Measurements from ENCODE around the gene USP33. TPM values are rescaled to one million over a fixed set of nuclear protein-coding genes. Genes with fewer than 3 reads are reported as not detected.
"Not testable (repeated sequence)": the region's sequence is repeated elsewhere in the genome, so short reads cannot be mapped to it uniquely, and the experiment has no call there.

The USP33 gene
- polyA plus RNA-seq, 3 donors = 13.0 to 49.3 (median 33.5) TPM

GRCh38 chr1:77678660-77679610 is 80.7 kb downstream of the USP33 start:
- WGBS, 3 donors = 66 to 94% (median 88%) methylated on average over 5 of the region's 5 CpGs
- H3K27ac ChIP-seq (ENCODE audit: low read depth, low read length) = no peak overlapping the region

GRCh38 chr1:77674807-77675206 is 84.8 kb downstream of the USP33 start:
- not testable (repeated sequence) for H3K27ac ChIP-seq (ENCODE audit: low read depth, low read length)
- 91 to 97% (median 92%) methylated on average over 3 of the region's 3 CpGs for WGBS, 3 donors

DNA sequence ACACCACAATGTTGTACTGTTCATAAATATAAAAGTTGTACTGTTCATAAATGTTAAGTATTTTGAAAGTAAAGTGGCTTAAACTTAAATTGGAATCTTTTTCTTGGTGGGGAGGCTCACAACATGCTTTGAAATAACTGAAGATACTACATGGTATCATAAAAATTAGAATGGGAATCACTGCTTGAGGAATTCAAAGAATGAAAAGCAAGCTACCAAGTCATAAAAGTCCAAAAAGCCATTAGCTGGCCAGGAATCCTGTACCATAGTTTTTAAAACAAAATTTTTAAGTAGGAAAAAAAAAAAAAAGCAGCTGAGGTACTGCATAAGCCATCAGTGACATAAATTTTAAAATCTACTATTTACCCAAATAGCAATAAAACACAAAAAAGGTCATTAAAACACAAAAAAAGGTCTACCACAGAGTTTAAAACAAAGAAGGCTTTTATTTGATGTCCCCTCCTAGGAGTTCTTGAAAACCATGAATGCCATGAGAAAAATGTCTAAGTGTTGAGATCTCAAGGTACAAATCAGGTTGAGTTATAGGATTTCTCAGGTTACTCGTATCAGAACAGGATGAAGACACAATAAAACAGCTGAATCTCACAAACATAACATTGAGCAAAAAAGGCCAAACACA is 85.8 kb downstream of the USP33 start:
- H3K27ac ChIP-seq (ENCODE audit: low read depth, low read length) = no peak overlapping the region
- 85 to 92% (median 86%) methylated on average over 1 of the region's 1 CpG for WGBS, 3 donors

DNA sequence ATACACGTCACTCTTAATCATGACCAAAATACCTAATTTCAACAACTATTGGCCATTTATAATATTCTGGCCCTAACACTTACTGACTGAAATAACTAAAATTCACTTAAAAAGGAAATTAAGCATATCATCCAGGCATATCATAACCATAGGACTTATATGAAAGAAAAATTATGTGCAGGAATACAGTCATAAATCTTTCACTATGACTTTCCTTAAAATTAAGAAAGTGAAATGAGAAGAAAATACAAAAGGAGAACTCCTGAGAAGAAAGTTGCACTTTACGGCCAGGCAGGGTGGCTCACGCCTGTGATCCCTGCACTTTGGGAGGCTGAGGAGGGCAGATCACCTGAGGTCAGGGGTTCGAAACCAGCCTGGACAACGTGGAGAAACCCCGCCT is 86.6 kb downstream of the USP33 start:
- 88 to 94% (median 92%) methylated on average over 6 of the region's 6 CpGs for WGBS, 3 donors
- H3K27ac ChIP-seq (ENCODE audit: low read depth, low read length) = no peak overlapping the region

DNA sequence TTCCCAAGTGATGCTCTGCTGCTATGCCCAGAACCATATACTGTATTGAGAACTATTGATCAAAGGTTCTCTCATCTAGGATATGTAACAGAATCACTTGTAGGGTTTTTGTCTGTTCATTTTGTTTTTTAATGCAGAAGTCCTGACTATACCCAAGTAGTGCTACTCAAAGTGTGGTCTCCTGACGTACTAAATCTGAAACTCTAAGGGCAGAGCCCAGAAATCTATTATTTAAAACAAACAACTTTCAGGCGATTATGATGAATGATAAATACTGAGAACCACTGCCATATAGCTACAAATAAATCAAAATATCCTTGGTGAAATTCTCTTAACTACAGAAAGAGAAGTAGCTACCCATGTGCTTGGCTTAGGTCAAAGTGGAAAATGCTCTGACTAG is 87.3 kb downstream of the USP33 start:
- no peak overlapping the region for H3K27ac ChIP-seq (ENCODE audit: low read depth, low read length)
- WGBS, 3 donors = 71 to 96% (median 86%) methylated on average over 2 of the region's 2 CpGs

DNA sequence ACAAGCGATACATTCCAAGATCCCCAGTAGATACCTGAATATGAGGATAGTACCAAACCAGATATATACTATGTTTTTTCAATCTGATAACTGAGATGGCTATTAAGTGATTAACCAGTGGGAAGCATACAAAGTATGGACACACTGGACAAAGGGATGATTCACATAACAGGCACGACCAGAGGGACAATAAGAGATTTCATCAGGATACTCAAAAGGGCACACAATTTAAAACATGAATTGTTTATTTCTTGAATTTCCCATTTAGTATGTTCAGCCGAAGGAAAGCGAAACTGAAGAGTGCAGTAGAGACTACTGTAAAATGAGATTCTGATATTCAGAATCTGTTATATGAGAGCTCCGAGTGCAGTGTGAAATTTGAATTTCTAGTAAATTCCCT is 87.8 kb downstream of the USP33 start:
- no peak overlapping the region for H3K27ac ChIP-seq (ENCODE audit: low read depth, low read length)
- WGBS, 3 donors = 81 to 87% (median 86%) methylated on average over 5 of the region's 5 CpGs

- H3K27ac ChIP-seq (ENCODE audit: low read depth, low read length) = no peak overlapping the region
- WGBS, 3 donors = 93 to 95% (median 94%) methylated on average over 7 of the region's 7 CpGs
These were observed 89.3 kb downstream of the USP33 start for GRCh38 chr1:77670330-77670729.

GRCh38 chr1:77668924-77669449 is 90.7 kb downstream of the USP33 start:
- no peak overlapping the region for H3K27ac ChIP-seq (ENCODE audit: low read depth, low read length)
- WGBS, 3 donors = 39 to 67% (median 48%) methylated on average over 1 of the region's 1 CpG

GRCh38 chr1:77664939-77665516 is 94.6 kb downstream of the USP33 start:
- WGBS, 3 donors = 68 to 79% (median 76%) methylated on average over 3 of the region's 3 CpGs

DNA sequence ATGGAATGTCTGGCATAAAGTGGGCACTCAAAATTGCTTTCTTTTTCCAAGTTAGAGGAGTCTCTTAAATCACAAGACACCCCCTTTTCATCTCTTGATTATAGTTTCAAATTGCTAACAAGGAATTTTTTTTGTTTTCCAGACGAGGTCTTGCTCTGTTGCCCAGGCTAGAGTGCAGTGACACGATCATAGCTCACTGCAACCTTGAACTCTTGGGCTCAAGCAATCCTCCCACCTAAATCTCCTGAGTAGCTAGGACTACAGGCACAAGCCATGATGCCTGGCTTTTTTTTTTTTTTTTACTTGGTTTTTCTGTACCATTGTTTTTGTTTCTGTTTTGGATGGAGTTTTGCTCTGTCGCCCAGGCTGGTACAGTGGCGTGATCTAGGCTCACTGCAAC is 98.0 kb downstream of the USP33 start:
- 87 to 90% (median 90%) methylated on average over 4 of the region's 4 CpGs for WGBS, 3 donors

More at GRCh38 chr1:77664939-77665516, 94.6 kb downstream of the USP33 start:
- no peak overlapping the region for H3K27ac ChIP-seq (ENCODE audit: low read depth, low read length)

GRCh38 chr1:77659879-77660593 is 99.6 kb downstream of the USP33 start:
- H3K27ac ChIP-seq (ENCODE audit: low read depth, low read length) = no peak overlapping the region
- whole genome bisulfite sequencing, 3 donors = 76 to 99% (median 97%) methylated on average over 4 of the region's 4 CpGs

More for the DNA sequence above, 98.0 kb downstream of the USP33 start:
- H3K27ac ChIP-seq (ENCODE audit: low read depth, low read length) = no peak overlapping the region

GRCh38 chr1:77658271-77658670 is 101.4 kb downstream of the USP33 start:
- 97 to 99% (median 98%) methylated on average over 6 of the region's 6 CpGs for WGBS, 3 donors
- no peak overlapping the region for H3K27ac ChIP-seq (ENCODE audit: low read depth, low read length)

DNA sequence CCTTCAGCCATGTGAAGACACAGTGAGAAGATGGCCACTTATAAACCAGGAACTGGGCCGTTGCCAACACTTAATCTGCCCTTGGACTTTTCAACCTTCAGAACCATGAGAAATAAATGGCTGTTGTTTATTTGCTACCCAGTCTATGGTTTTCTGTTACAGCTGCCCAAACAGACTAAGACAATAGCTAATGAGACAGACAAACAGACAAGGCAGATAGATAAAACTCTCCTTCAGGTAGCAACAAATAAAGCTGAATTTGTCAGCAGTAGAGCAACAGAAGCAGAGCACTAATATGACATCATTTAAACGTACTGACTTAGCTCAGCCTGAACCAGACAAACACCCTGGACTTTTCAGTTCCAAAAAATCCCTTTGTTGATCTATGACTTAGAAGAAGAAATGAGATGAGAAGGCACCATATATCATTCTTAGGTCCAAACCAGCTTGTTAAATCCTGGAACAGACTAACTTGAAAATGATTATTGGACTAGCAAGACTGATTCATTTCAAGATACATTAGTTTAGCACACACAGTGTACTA is 104.1 kb downstream of the USP33 start:
- no peak overlapping the region for H3K27ac ChIP-seq (ENCODE audit: low read depth, low read length)
- 21 to 68% (median 61%) methylated on average over 2 of the region's 2 CpGs for WGBS, 3 donors

DNA sequence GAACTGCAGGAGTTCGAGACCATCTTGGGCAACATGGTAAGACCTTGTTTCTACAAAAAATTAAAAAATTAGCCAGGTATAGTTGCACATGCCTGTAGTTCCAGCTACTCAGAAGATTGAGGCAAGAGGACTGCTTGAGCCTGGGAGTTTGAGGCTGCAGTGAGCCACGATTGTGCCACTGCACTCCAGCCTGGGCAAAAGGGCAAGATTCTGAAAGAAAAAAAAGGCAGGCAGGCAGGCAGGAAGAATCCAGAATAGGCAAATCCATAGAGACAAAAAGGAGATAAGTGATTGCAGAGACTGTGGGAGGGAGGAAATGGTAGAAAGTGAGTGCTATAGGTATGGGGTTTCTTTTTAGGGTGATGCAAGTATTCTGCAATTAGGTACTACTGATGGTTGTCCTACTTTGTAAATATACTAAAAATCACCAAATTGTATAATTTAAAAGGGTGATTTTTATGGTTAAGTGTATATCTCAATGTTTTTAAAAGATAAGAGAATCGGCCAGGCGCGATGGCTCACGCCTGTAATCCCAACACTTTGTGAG is 106.6 kb downstream of the USP33 start:
- no peak overlapping the region for H3K27ac ChIP-seq (ENCODE audit: low read depth, low read length)
- 76 to 93% (median 91%) methylated on average over 6 of the region's 6 CpGs for WGBS, 3 donors

- no peak overlapping the region for H3K27ac ChIP-seq (ENCODE audit: low read depth, low read length)
These were observed 107.4 kb downstream of the USP33 start for GRCh38 chr1:77652268-77652667.

- 96 to 100% (median 100%) methylated on average over 2 of the region's 2 CpGs for WGBS, 3 donors
These were observed 110.5 kb downstream of the USP33 start for GRCh38 chr1:77649127-77649526.

DNA sequence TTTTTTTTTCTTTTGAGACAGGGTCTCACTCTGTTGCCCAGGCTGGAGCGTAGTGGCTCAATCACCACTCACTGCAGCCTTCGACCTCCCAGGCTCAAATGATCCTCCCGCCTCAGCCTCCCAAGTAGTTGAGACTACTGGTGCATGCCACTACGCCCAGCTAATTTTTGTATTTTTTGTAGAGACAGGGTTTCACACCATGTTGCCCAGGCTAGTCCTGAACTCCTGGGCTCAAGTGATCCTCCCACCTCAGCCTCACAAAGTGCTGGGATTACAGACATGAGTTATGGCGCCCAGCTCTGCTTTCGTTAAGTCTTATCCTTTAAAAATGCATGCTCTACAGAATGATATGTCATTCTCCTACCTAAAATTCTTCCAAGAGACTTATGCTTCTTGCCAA is 113.4 kb downstream of the USP33 start:
- 98 to 99% (median 99%) methylated on average over 6 of the region's 6 CpGs for WGBS, 3 donors
- H3K27ac ChIP-seq (ENCODE audit: low read depth, low read length) = not testable (repeated sequence)

More at GRCh38 chr1:77649127-77649526, 110.5 kb downstream of the USP33 start:
- no peak overlapping the region for H3K27ac ChIP-seq (ENCODE audit: low read depth, low read length)
